Brain microvascular endothelial cell (primary cell): Measurements from ENCODE around the gene HSPB7.
"Not testable (repeated sequence)": the region's sequence is repeated elsewhere in the genome, so short reads cannot be mapped to it uniquely, and the experiment has no call there.

Experiments used
- DNase-seq: peaks from one replicate; pipeline ENCODE4 v3.0.0-alpha.2; 2020
- H3K27ac ChIP-seq: fragments of 250-450 bp; sonication (Bioruptor Pico); 2 replicates; pipeline ENCODE4 v1.5.1; 2020; ENCODE audit warnings: mild to moderate bottlenecking, moderate library complexity
- H3K27me3 ChIP-seq: fragments of 250-450 bp; sonication (Bioruptor Pico); replicated peaks from 2 replicates; pipeline ENCODE4 v1.5.1; 2020; ENCODE audit warnings: mild to moderate bottlenecking
- H3K36me3 ChIP-seq: fragments of 250-450 bp; sonication (Bioruptor Pico); replicated peaks from 2 replicates; pipeline ENCODE4 v1.5.1; 2020; ENCODE audit warnings: mild to moderate bottlenecking
- H3K4me3 ChIP-seq: 2 replicates; pipeline ENCODE4 v1.5.1; 2011; ENCODE audit warnings: low read depth, mild to moderate bottlenecking, control low read depth, low read length, moderate library complexity
- in situ Hi-C: cut with HindIII; loops from 2 replicates; pipeline ENCODE4 v1.10.0; 2017; ENCODE audit warnings: low sequenced_read_pairs, low pct_ligation_motif_present
- TF ChIP-seq, protein P1 (sequence below): IDR thresholded peaks from 2 replicates; pipeline ENCODE4 v1.5.1; 2011; ENCODE audit warnings: low read depth, mild to moderate bottlenecking, moderate library complexity, low read length, control low read depth, inconsistent platforms; ENCODE audit errors: missing control alignments

The HSPB7 gene

GRCh38 chr1:16032388-16033102, 14.7 kb upstream of the HSPB7 start:
- DNase-seq, result peak; percentile 79
- Histone ChIP-seq H3K27ac (no peak overlapping the region), H3K4me3 (no peak overlapping the region), H3K36me3 (no peaks in the 10 kb centered on the region), H3K27me3 (no peaks in the 10 kb centered on the region)
- TF ChIP-seq, protein P1, sequence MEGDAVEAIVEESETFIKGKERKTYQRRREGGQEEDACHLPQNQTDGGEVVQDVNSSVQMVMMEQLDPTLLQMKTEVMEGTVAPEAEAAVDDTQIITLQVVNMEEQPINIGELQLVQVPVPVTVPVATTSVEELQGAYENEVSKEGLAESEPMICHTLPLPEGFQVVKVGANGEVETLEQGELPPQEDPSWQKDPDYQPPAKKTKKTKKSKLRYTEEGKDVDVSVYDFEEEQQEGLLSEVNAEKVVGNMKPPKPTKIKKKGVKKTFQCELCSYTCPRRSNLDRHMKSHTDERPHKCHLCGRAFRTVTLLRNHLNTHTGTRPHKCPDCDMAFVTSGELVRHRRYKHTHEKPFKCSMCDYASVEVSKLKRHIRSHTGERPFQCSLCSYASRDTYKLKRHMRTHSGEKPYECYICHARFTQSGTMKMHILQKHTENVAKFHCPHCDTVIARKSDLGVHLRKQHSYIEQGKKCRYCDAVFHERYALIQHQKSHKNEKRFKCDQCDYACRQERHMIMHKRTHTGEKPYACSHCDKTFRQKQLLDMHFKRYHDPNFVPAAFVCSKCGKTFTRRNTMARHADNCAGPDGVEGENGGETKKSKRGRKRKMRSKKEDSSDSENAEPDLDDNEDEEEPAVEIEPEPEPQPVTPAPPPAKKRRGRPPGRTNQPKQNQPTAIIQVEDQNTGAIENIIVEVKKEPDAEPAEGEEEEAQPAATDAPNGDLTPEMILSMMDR, result peak; percentile 98
- in situ Hi-C loops, result no loop called here

- TF ChIP-seq, protein P1, result no peak
- H3K27me3 ChIP-seq, result peaks cover 3% of the 10 kb centered on the region
- in situ Hi-C loops, result no loop called here
Measured at GRCh38 chr1:16031551-16031950, 13.7 kb upstream of the HSPB7 start.

DNA sequence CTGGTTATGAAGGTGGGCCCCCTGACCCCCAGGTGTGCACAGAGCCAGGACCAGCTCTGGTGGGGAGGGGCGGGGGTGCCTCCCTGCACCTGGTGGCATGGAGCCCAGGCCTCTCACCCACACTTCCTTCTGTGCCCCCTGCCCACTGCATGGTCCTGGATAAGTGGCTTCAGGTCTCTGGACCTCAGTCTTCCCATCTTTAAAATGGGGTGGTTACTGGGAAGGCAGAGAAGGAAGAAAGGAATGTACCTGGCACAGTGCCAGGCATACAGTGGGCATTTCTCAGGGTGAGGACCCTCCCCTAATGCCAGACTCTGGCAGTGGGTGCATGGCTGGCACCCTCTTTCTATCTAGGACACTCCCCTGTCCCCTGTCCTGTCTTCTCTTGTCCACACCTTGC, 11.4 kb upstream of the HSPB7 start:
- Histone ChIP-seq H3K27me3 (peaks cover 3% of the 10 kb centered on the region), H3K36me3 (no peaks in the 10 kb centered on the region), H3K27ac (no peak overlapping the region), H3K4me3 (no peak overlapping the region)
- in situ Hi-C loops, result no loop called here
- no peak for DNase-seq
- TF ChIP-seq, protein P1, result no peak

More at GRCh38 chr1:16031551-16031950, 13.7 kb upstream of the HSPB7 start:
- H3K27ac ChIP-seq, result no peak overlapping the region
- DNase-seq, result no peak
- H3K4me3 ChIP-seq, result no peak overlapping the region
- H3K36me3 ChIP-seq, result no peaks in the 10 kb centered on the region

DNA sequence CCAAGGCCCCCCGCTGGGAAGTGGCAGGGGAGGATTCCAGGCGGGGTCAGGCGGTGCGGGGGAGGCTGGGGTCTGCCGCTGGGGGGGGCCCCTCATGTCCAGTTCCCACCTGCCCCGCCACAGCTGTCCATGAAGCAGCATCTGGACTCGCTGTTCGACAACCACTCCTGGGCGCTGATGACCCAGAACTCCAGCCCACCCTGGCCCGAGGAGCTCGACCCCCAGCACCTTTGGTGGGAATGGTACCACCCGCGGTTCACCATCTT, 11.1 kb upstream of the HSPB7 start:
- H3K4me3 ChIP-seq, H3K27ac ChIP-seq, H3K27me3 ChIP-seq, DNase-seq, in situ Hi-C loops, H3K36me3 ChIP-seq: not testable (repeated sequence)

- Histone ChIP-seq H3K27ac (no peak overlapping the region), H3K4me3 (no peak overlapping the region), H3K36me3 (no peaks in the 10 kb centered on the region), H3K27me3 (peaks cover 3% of the 10 kb centered on the region)
- DNase-seq, result no peak
- in situ Hi-C loops, result no loop called here
- TF ChIP-seq, protein P1, result no peak
Measured at GRCh38 chr1:16028237-16029002, 10.6 kb upstream of the HSPB7 start.

GRCh38 chr1:16026723-16027484, 9.1 kb upstream of the HSPB7 start:
- H3K27me3 ChIP-seq, result peaks cover 3% of the 10 kb centered on the region
- no peaks in the 10 kb centered on the region for H3K36me3 ChIP-seq
- H3K4me3 ChIP-seq, result no peak overlapping the region
- TF ChIP-seq, protein P1, result no peak
- no peak overlapping the region for H3K27ac ChIP-seq
- in situ Hi-C loops, result no loop called here
- DNase-seq, result no peak

DNA sequence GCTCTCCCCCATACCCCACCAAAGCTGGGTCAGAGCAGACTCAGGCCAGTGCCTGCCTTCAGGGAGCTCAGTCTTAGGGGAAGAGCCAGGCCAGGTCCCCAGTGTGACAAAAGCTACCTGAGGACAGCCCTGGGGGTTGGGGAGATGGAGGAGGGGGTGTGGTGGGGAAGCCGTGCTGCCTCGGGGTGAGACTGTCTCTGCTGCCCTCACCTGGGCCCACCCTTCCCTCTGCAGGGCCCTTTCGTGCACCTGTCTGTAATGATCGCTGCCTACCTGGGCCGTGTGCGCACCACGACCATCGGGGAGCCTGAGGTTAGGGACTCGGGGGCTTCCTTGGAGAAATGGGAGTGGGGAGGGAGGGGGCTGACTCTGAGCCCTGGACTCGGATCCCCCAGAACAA, 8.5 kb upstream of the HSPB7 start:
- in situ Hi-C loops, H3K27me3 ChIP-seq, DNase-seq, H3K4me3 ChIP-seq, H3K36me3 ChIP-seq, H3K27ac ChIP-seq: not testable (repeated sequence)
